HG02973 (cell line): ENCODE data around the gene BRMS1L.

Experiments used
- ATAC-seq: cut with Tn5 transposase; IDR thresholded peaks from one replicate; pipeline ENCODE4 v1.9.1; 2021; ENCODE audit warnings: moderate library complexity; ENCODE audit not compliant: unreplicated experiment

BRMS1L gene

DNA sequence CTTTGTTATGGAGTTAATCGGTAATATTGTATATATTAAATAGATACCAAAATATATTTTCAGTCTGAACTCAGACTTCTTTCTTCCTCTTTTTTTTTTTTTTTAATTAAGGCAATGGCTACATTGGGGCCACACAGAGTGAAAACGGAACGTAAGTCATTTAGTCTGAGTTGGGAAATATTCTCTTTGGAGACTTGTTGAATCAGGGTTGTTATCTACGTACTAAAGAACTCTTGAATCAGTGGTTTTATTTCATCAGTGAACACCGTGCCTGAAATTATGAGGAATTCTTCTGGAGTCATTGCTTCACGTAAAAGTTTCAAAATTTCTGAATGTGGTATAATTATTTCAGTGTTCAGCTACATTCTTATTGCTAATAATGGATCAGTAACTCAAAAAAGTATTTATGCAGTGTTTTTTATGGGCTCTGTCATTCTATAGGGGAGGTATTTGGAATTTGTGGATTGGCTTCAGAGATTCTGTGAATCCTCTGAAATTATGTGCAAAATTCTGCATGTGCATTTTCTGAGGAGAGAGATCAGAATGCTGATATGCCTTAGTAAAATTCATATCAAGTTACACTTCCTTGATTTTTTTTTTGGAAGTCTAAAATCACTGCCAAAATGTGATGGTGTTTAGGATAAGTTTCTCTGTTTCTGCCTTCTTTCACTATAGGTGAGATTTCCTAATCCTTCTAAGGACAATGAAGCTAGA, 39.6 kb downstream of the BRMS1L start:
- no peak for ATAC-seq

GRCh38 chr14:35866595-35867279, 40.6 kb downstream of the BRMS1L start:
- ATAC-seq = no peak

- ATAC-seq = no peak
These were observed 41.1 kb downstream of the BRMS1L start for GRCh38 chr14:35867280-35867629.

DNA sequence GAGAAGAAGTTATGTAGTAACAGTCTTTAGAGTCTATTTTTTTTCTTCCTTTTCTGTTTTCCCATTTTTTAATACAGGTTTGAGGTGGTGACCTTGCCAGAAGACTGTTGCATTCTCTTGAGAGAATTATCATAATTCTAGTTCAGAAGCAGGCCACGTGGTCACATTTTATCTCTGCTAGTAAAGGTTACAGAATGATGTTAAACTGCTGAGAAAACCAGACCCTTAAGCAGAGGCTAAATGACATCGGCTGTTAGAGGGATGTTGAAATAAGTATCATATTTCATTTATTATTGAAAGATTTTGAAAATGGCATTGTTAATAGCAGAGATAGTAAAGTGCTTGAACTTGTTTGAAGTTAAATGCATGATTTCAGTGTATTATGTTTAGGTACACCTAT, 49.2 kb downstream of the BRMS1L start:
- ATAC-seq = no peak

GRCh38 chr14:35877276-35877675, 51.1 kb downstream of the BRMS1L start:
- no peak for ATAC-seq

DNA sequence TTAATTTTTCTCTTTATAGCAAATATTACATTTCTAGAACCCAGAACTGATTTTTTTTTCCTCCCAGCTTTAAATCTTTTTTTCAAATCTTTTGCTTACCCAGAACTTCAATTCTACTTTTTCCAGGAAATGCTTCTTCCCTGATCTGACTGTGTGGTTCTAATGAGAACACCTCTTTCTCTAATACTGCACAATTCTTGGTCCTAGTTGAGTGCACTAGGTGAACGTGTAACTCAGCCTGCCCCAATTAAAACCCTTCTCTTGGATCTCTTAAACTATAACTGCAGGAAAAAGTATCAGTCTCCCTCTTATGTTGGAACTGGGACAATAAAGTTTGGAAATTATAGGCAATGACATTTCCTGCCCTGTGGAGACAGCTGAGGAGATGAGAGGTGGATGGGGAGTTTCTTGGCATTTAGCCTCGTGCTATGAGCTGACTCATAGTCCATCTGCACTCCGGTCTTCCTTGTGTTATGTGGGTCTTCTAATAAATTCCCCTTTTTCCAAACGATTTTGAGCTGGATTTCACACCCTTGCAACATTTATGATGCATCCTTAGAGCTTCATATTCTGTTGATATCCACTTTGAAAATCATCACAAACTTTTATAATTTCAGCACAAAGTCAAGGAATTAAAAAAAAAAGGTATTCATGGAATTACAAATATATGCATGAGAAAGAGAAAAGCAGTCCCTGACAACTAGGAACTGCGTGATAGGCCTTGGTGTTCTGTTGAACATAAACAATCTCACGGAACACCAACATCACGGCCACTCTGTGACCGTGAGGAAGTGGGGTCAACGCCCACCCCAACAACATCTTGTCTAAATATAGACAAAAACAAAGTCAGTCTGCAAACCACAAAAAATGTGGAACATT, 52.4 kb downstream of the BRMS1L start:
- ATAC-seq = no peak

GRCh38 chr14:35879151-35879648, 53.1 kb downstream of the BRMS1L start:
- no peak for ATAC-seq

- no peak for ATAC-seq
These were observed 53.6 kb downstream of the BRMS1L start for GRCh38 chr14:35879654-35880249.

DNA sequence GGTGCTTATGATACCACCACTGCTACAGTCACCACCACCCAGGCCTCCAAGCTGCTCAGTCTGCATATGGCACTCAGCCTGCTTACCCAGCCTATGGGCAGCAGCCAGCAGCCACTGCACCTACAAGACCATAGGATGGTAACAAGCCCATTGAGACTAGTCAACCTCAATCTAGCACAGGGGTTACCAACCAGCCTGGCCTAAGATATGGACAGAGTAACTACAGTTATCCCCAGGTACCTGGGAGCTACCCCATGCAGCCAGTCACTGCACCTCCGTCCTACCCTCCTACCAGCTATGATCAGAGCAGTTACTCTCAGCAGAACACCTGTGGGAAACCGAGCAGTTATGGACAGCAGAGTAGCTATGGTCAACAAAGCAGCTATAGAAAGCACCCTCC, 55.1 kb downstream of the BRMS1L start:
- ATAC-seq = no peak

- no peak for ATAC-seq
These were observed 57.6 kb downstream of the BRMS1L start for GRCh38 chr14:35883677-35884293.

GRCh38 chr14:35890308-35890707, 64.2 kb downstream of the BRMS1L start:
- no peak for ATAC-seq

- ATAC-seq = no peak
These were observed 69.1 kb downstream of the BRMS1L start for GRCh38 chr14:35895256-35895655.

DNA sequence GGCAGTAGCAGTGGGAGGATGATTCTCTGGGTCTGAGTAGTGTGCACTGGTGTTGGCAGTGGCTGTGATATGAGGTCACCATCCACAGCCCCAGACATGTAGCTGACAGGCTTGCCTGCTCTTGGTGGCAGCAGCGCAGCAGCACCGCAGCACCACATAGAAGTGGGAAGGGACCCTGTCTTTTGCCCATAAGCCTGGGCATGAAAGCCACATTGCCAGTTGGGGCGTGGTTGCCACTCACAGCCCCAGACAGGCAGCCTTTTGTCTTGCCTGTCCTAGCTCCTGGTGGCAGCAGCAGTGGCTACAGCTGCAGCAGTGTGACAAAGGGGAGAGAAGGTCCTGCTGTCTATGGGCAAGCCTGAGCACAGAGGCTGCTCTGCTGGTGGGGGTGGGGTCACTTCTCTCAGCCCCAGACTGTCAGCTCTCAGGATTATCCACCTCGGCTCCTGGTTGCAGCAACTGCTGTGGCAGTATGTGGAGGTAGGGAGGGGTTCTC, 71.5 kb downstream of the BRMS1L start:
- no peak for ATAC-seq

- no peak for ATAC-seq
These were observed 72.2 kb downstream of the BRMS1L start for GRCh38 chr14:35898217-35898775.

DNA sequence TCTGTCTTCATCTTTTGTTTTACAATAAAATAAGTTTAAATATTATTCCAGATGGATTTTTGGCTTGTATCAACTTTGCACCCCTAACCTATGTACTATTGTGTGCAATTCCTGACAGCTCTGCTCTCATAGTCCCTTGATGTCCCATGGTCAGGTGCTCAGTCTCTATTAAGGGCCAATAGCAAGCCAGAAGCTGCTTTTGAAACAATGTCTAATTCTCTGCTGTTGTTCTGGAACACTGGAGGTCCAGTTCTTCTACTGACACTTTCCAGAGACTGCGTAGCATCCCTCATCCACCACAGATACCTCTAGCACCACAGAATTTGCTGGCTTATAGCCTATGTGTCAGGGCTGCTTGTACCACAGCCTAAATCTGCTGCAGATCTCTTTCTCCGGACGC, 74.6 kb downstream of the BRMS1L start:
- no peak for ATAC-seq

DNA sequence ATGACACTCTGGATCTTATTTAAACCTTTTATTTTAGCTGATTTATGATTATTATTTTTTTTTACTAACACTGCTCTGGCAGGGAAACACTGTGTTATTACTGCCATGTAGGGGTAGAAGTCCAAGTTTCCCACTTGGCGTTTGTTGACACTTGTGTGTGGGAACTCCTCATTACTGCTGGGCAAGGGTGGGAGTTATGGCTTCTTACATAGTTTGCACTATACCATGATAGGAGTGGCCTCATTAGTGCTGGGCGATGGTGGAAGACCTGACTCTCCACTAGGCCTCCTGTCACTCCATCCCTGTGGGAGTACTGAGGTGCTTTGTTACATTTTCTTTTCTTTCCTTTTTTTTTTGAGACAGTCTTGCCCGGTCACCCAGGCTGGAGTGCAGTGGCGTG, 83.5 kb downstream of the BRMS1L start:
- ATAC-seq = no peak

GRCh38 chr14:35910191-35910590, 84.1 kb downstream of the BRMS1L start:
- no peak for ATAC-seq

DNA sequence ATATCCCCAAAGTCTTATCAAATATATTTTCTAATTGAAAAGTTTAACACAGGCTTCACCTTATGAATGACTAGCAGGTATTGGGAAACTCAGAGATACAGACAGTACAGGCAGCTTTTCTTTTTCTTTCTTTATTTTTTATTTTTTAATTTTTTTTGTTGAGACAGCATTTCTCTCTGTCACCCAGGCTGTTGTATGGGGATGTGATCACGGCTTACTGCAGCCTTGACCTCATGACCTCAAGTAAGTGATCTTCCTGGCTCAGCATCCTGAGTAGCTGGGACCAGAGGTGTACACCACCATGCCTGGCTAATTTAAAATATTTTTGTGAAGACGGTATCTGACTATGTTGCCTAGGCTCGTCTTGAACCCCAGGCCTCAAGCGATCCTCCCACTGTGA, 85.0 kb downstream of the BRMS1L start:
- ATAC-seq = no peak

- ATAC-seq = no peak
These were observed 89.0 kb downstream of the BRMS1L start for GRCh38 chr14:35915185-35915584.

GRCh38 chr14:35915775-35916174, 89.6 kb downstream of the BRMS1L start:
- ATAC-seq = no peak
